Measurements from ENCODE around the gene KLHL3.

The KLHL3 gene

DNA sequence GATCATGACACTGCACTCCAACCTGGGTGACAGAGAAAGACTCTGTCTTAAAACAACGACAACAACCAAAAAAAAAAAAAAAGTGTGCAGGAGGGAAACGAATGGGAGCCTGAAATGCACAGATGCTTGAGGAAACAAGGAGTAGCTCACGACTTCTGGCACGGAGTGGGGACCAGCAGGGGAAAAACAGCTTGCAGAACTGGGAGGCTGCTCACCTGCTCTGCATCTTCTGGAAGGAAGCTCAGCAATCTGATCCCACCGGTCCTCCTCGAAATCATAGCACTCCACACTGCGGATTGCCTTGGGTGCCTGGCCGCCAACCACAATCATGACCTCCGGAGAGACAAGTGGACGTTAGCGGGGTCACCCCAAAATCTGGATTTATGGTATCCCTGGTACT, 96.2 kb downstream of the KLHL3 start:
- Histone ChIP-seq H3K4me2 (ENCODE audit: low read length) (no peak overlapping the region), H3K4me1 (ENCODE audit: insufficient read depth, low read length, severe bottlenecking) (no peaks in the 10 kb centered on the region), H4K20me1 (ENCODE audit: insufficient read depth, low read length) (no peaks in the 10 kb centered on the region), H3F3A (ENCODE audit: insufficient read depth, low read length) (no peaks in the 10 kb centered on the region), H3K4me3 (ENCODE audit: low read depth, low read length, poor library complexity, severe bottlenecking) (no peak overlapping the region), H3K79me2 (ENCODE audit: insufficient read depth, low read length) (no peaks in the 10 kb centered on the region), H3K9me3 (ENCODE audit: low read length) (no peaks in the 10 kb centered on the region), H3K9ac (ENCODE audit: low read length) (no peak overlapping the region), H3K36me3 (ENCODE audit: insufficient read depth, low read length) (no peaks in the 10 kb centered on the region), H3K27ac (ENCODE audit: low read depth, low read length, poor library complexity, severe bottlenecking) (no peak overlapping the region), H3K9me2 (ENCODE audit: low read depth, low read length) (no peaks in the 10 kb centered on the region), H3K27me3 (ENCODE audit: insufficient read depth, low read length) (no peaks in the 10 kb centered on the region), H2AFZ (ENCODE audit: low read length) (no peak overlapping the region)
- no peak for TF ChIP-seq EZH2 (IDR thresholded peaks at IDR 0.05; ENCODE audit: borderline replicate concordance, low read length)
- TF ChIP-seq, protein P1, sequence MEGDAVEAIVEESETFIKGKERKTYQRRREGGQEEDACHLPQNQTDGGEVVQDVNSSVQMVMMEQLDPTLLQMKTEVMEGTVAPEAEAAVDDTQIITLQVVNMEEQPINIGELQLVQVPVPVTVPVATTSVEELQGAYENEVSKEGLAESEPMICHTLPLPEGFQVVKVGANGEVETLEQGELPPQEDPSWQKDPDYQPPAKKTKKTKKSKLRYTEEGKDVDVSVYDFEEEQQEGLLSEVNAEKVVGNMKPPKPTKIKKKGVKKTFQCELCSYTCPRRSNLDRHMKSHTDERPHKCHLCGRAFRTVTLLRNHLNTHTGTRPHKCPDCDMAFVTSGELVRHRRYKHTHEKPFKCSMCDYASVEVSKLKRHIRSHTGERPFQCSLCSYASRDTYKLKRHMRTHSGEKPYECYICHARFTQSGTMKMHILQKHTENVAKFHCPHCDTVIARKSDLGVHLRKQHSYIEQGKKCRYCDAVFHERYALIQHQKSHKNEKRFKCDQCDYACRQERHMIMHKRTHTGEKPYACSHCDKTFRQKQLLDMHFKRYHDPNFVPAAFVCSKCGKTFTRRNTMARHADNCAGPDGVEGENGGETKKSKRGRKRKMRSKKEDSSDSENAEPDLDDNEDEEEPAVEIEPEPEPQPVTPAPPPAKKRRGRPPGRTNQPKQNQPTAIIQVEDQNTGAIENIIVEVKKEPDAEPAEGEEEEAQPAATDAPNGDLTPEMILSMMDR (IDR thresholded peaks at IDR 0.05; ENCODE audit: low read length), result no peak

DNA sequence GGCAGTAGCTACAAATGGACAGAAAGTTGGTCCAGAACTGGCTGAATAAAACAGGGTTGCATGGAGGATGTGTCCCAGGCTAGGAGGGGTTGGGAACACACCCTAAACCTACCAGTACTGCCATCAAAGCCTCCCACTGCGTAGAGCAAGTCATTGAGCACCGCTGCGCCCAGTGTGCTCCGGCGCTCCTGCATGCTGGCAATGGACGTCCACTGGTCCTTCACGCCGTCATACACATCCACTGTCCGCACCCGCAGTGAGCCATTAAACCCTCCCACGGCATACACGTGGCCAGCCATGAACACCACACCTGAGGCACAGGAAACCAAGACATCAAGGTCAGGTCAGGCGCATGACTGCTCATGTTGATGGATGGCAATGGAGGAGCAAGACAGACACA, 97.0 kb downstream of the KLHL3 start:
- H3K9me2 ChIP-seq (ENCODE audit: low read depth, low read length), result no peaks in the 10 kb centered on the region
- H3K27me3 ChIP-seq (ENCODE audit: insufficient read depth, low read length), result no peaks in the 10 kb centered on the region
- no peak overlapping the region for H3K9ac ChIP-seq (ENCODE audit: low read length)
- H3K4me3 ChIP-seq (ENCODE audit: low read depth, low read length, poor library complexity, severe bottlenecking), result no peak overlapping the region
- H2AFZ ChIP-seq (ENCODE audit: low read length), result no peak overlapping the region
- no peak overlapping the region for H3K4me2 ChIP-seq (ENCODE audit: low read length)
- H3K9me3 ChIP-seq (ENCODE audit: low read length), result no peaks in the 10 kb centered on the region
- no peaks in the 10 kb centered on the region for H4K20me1 ChIP-seq (ENCODE audit: insufficient read depth, low read length)
- no peaks in the 10 kb centered on the region for H3K4me1 ChIP-seq (ENCODE audit: insufficient read depth, low read length, severe bottlenecking)
- H3K27ac ChIP-seq (ENCODE audit: low read depth, low read length, poor library complexity, severe bottlenecking), result no peak overlapping the region
- H3K79me2 ChIP-seq (ENCODE audit: insufficient read depth, low read length), result no peaks in the 10 kb centered on the region
- H3F3A ChIP-seq (ENCODE audit: insufficient read depth, low read length), result no peaks in the 10 kb centered on the region
- TF ChIP-seq, protein P1 (IDR thresholded peaks at IDR 0.05; ENCODE audit: low read length), result no peak
- no peak for TF ChIP-seq EZH2 (IDR thresholded peaks at IDR 0.05; ENCODE audit: borderline replicate concordance, low read length)
- no peaks in the 10 kb centered on the region for H3K36me3 ChIP-seq (ENCODE audit: insufficient read depth, low read length)

DNA sequence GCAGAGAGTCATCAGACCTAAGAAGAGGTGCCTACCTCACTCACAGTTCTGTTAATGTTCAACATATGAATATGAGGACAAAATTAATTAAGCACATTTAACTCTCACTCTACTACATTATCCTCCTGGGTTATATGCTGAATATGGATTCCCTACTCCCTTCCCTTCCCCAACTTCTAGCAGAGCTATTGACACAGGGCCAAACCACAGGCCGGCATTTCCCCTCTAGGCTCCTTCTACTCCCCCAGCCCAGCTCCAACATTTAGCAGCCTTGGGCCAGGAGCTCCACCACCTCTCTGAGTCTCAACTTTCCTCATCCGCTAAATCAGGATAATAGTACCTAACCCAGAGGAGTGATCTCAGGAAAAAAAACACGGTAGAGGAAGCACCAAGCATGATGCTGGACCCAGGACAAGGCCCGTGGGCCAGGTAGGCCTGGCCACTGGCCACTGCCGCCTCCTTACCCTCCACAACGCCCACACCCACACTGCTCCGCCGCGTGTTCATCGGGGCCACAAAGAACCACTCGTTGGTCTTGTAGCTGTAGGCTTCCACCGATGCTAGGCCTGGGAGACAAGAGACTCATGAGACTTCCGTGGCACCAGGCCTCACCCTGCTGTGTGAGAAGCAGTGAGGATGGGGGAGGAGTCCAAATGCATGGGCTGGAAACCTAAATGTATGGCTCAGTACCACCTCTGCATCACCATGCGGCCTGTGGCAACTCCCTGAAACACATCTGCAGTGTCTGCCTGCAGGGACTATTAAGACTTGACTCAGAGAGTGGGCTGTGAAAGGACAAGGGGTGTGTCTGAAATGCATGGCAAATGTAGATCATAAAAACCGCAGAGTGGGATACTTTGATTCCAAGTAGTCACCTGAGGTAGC, 98.8 kb downstream of the KLHL3 start:
- H3K36me3 ChIP-seq (ENCODE audit: insufficient read depth, low read length), result no peaks in the 10 kb centered on the region
- H3F3A ChIP-seq (ENCODE audit: insufficient read depth, low read length), result no peaks in the 10 kb centered on the region
- no peak overlapping the region for H2AFZ ChIP-seq (ENCODE audit: low read length)
- no peak overlapping the region for H3K4me3 ChIP-seq (ENCODE audit: low read depth, low read length, poor library complexity, severe bottlenecking)
- TF ChIP-seq, protein P1 (IDR thresholded peaks at IDR 0.05; ENCODE audit: low read length), result no peak
- TF ChIP-seq EZH2 (IDR thresholded peaks at IDR 0.05; ENCODE audit: borderline replicate concordance, low read length), result no peak
- H3K27ac ChIP-seq (ENCODE audit: low read depth, low read length, poor library complexity, severe bottlenecking), result no peak overlapping the region
- no peaks in the 10 kb centered on the region for H4K20me1 ChIP-seq (ENCODE audit: insufficient read depth, low read length)
- H3K9me3 ChIP-seq (ENCODE audit: low read length), result no peaks in the 10 kb centered on the region
- H3K9ac ChIP-seq (ENCODE audit: low read length), result no peak overlapping the region
- H3K9me2 ChIP-seq (ENCODE audit: low read depth, low read length), result no peaks in the 10 kb centered on the region
- no peaks in the 10 kb centered on the region for H3K79me2 ChIP-seq (ENCODE audit: insufficient read depth, low read length)
- no peak overlapping the region for H3K4me2 ChIP-seq (ENCODE audit: low read length)
- H3K27me3 ChIP-seq (ENCODE audit: insufficient read depth, low read length), result no peaks in the 10 kb centered on the region
- H3K4me1 ChIP-seq (ENCODE audit: insufficient read depth, low read length, severe bottlenecking), result no peaks in the 10 kb centered on the region

All from OCI-LY1 (cell line).